ENCODE results near the gene CFAP43.

GRCh38 chr10:104201636-104202035 is 30.5 kb downstream of the CFAP43 start:
- TF ChIP-seq EZH2 (IDR thresholded peaks at IDR 0.05; ENCODE audit: borderline replicate concordance, insufficient read depth, low read depth, low read length, poor library complexity, severe bottlenecking): no peak
- TF ChIP-seq, protein P1, sequence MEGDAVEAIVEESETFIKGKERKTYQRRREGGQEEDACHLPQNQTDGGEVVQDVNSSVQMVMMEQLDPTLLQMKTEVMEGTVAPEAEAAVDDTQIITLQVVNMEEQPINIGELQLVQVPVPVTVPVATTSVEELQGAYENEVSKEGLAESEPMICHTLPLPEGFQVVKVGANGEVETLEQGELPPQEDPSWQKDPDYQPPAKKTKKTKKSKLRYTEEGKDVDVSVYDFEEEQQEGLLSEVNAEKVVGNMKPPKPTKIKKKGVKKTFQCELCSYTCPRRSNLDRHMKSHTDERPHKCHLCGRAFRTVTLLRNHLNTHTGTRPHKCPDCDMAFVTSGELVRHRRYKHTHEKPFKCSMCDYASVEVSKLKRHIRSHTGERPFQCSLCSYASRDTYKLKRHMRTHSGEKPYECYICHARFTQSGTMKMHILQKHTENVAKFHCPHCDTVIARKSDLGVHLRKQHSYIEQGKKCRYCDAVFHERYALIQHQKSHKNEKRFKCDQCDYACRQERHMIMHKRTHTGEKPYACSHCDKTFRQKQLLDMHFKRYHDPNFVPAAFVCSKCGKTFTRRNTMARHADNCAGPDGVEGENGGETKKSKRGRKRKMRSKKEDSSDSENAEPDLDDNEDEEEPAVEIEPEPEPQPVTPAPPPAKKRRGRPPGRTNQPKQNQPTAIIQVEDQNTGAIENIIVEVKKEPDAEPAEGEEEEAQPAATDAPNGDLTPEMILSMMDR (IDR thresholded peaks at IDR 0.05): no peak
